ENCODE results near the gene SNRNP70. TPM values are rescaled to one million over a fixed set of nuclear protein-coding genes. Genes with fewer than 3 reads are reported as not detected.

SNRNP70 gene
- polyA plus RNA-seq, 3 donors: 27.4 to 360 (median 40.4) TPM

DNA sequence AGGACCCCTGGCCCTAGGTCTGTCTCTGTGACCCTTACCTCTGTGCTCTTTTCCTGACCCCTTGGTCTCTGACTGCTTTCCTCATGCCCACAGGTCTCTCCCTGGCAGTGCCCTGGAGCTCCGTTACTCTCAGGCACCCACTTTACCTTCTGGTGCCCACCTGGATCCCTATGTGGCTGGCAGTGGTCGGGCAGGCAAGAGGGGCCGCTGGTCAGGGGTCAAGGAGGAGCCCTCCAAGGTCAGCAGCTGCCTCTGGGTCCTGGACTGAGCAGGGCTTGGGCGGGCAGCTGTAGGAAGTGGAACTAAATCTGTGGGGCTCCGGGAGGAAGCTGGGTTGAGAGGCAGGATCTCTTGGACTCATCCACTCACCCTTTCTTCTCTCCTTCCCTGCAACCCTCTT is 50.4 kb downstream of the SNRNP70 start:
- no peaks in the 10 kb centered on the region for H3K36me3 Mint-ChIP-seq
- H3K4me1 Mint-ChIP-seq: peaks cover 25% of the 10 kb centered on the region
- no peak overlapping the region for H3K4me3 Mint-ChIP-seq
- H4K20me1 ChIP-seq (ENCODE audit: insufficient read depth, low read length): no peaks in the 10 kb centered on the region
- no peak overlapping the region for H3K27ac ChIP-seq (ENCODE audit: low read depth in 1 of 2, low read length in 2 of 2)
- no peak overlapping the region for H2AFZ ChIP-seq (ENCODE audit: insufficient read depth, low read depth, low read length, poor library complexity, severe bottlenecking)
- peaks cover 15 to 27% of the 10 kb centered on the region in 2 donors for H3K4me1 ChIP-seq (ENCODE audit: control insufficient read depth in 1 of 2, insufficient read depth in 2 of 2, low read length in 2 of 2)
- H3K27me3 Mint-ChIP-seq (ENCODE audit: low read depth in 3 of 3): peaks cover 18 to 30% (median 26%) of the 10 kb centered on the region in 3 donors
- H3K4me3 ChIP-seq (replicated peaks in 1 of 3; ENCODE audit: low read depth in 2 of 3, low read length in 3 of 3): no peak overlapping the region
- TF ChIP-seq, protein P1, sequence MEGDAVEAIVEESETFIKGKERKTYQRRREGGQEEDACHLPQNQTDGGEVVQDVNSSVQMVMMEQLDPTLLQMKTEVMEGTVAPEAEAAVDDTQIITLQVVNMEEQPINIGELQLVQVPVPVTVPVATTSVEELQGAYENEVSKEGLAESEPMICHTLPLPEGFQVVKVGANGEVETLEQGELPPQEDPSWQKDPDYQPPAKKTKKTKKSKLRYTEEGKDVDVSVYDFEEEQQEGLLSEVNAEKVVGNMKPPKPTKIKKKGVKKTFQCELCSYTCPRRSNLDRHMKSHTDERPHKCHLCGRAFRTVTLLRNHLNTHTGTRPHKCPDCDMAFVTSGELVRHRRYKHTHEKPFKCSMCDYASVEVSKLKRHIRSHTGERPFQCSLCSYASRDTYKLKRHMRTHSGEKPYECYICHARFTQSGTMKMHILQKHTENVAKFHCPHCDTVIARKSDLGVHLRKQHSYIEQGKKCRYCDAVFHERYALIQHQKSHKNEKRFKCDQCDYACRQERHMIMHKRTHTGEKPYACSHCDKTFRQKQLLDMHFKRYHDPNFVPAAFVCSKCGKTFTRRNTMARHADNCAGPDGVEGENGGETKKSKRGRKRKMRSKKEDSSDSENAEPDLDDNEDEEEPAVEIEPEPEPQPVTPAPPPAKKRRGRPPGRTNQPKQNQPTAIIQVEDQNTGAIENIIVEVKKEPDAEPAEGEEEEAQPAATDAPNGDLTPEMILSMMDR (IDR thresholded peaks at IDR 0.05): no peak
- no CpG with 5 or more reads among the region's 5 CpGs for WGBS (ENCODE audit: insufficient coverage)
- H3K9me3 ChIP-seq (replicated peaks in 1 of 2; ENCODE audit: control insufficient read depth in 1 of 2, insufficient read depth in 1 of 2, low read length in 2 of 2): peaks cover 0 to 12% of the 10 kb centered on the region in 2 donors
- peak overlapping the region in 2 of 7 donors; percentile 37 to 53 for H3K27ac Mint-ChIP-seq
- H3K27me3 ChIP-seq (ENCODE audit: control insufficient read depth in 2 of 2, insufficient read depth in 2 of 2, low read length in 2 of 2): peaks cover 0 to 17% of the 10 kb centered on the region in 2 donors
- intact Hi-C loops (cut with micrococcal nuclease): no loop called here
- H3K4me2 ChIP-seq (replicated peaks; ENCODE audit: extremely low read depth, low read length, poor library complexity, severe bottlenecking): no peak overlapping the region
- peaks cover 13 to 18% (median 15%) of the 10 kb centered on the region in 7 donors for H3K9me3 Mint-ChIP-seq
- no peaks in the 10 kb centered on the region for H3K36me3 ChIP-seq (replicated peaks in 1 of 2; ENCODE audit: control insufficient read depth in 1 of 2, insufficient read depth in 2 of 2, low read length in 2 of 2)
- no peak overlapping the region for H3K9ac ChIP-seq (ENCODE audit: insufficient read depth, low read length, poor library complexity, severe bottlenecking)
- DNase-seq: no peak
- H3K79me2 ChIP-seq (ENCODE audit: insufficient read depth, low read length): no peaks in the 10 kb centered on the region

DNA sequence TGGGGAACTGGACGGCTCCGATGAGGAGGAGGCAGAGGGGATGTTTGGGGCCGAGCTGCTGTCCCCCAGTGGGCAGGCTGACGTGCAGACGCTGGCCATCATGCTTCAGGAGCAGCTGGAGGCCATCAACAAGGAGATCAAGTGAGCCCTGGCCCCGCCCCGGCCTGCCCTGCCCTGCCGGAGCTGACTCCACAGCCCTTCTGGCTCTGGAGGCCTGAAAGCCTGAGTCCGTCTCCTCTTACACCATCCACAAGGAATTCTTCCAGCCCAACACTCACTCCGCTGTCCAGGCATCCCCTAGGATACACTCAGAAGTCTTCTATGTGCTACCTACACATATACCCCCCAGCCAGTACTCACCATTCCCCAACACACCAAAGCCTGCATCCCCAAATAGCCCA is 51.5 kb downstream of the SNRNP70 start:
- H3K4me2 ChIP-seq (replicated peaks; ENCODE audit: extremely low read depth, low read length, poor library complexity, severe bottlenecking): no peak overlapping the region
- peaks cover 0 to 12% of the 10 kb centered on the region in 2 donors for H3K9me3 ChIP-seq (replicated peaks in 1 of 2; ENCODE audit: control insufficient read depth in 1 of 2, insufficient read depth in 1 of 2, low read length in 2 of 2)
- no peak overlapping the region for H2AFZ ChIP-seq (ENCODE audit: insufficient read depth, low read depth, low read length, poor library complexity, severe bottlenecking)
- H3K79me2 ChIP-seq (ENCODE audit: insufficient read depth, low read length): no peaks in the 10 kb centered on the region
- no peak overlapping the region for H3K9ac ChIP-seq (ENCODE audit: insufficient read depth, low read length, poor library complexity, severe bottlenecking)
- no peaks in the 10 kb centered on the region for H4K20me1 ChIP-seq (ENCODE audit: insufficient read depth, low read length)
- Mint-ChIP-seq H3K27ac (no peak overlapping the region), H3K27me3 (ENCODE audit: low read depth in 3 of 3) (peaks cover 20 to 30% (median 26%) of the 10 kb centered on the region in 3 donors), H3K36me3 (no peaks in the 10 kb centered on the region), H3K4me3 (no peak overlapping the region), H3K4me1 (peaks cover 25% of the 10 kb centered on the region), H3K9me3 (peaks cover 13 to 17% (median 13%) of the 10 kb centered on the region in 7 donors)
- no peak overlapping the region for H3K4me3 ChIP-seq (replicated peaks in 1 of 3; ENCODE audit: low read depth in 2 of 3, low read length in 3 of 3)
- H3K27me3 ChIP-seq (ENCODE audit: control insufficient read depth in 2 of 2, insufficient read depth in 2 of 2, low read length in 2 of 2): peaks cover 0 to 17% of the 10 kb centered on the region in 2 donors
- no peak for DNase-seq
- WGBS (ENCODE audit: insufficient coverage): 92% methylated on average over 8 of the region's 10 CpGs
- no peaks in the 10 kb centered on the region for H3K36me3 ChIP-seq (replicated peaks in 1 of 2; ENCODE audit: control insufficient read depth in 1 of 2, insufficient read depth in 2 of 2, low read length in 2 of 2)
- no peak overlapping the region for H3K27ac ChIP-seq (ENCODE audit: low read depth in 1 of 2, low read length in 2 of 2)
- TF ChIP-seq, protein P1 (IDR thresholded peaks at IDR 0.05): no peak
- intact Hi-C loops (cut with micrococcal nuclease): no loop called here
- peaks cover 15 to 27% of the 10 kb centered on the region in 2 donors for H3K4me1 ChIP-seq (ENCODE audit: control insufficient read depth in 1 of 2, insufficient read depth in 2 of 2, low read length in 2 of 2)

Measured in CD14-positive monocyte (primary cell).